Subcutaneous abdominal adipose tissue (tissue), 5 donors: Measurements from ENCODE around the gene APPL2.
A peak's percentile ranks its signal among the peaks of the same experiment; 100 is the strongest.
"Not testable (repeated sequence)": the region's sequence is repeated elsewhere in the genome, so short reads cannot be mapped to it uniquely, and the experiment has no call there.

Experiments
- H3K27ac ChIP-seq: one replicate; pipeline ENCODE4 v1.7.0; 2013; ENCODE audit warnings: low read depth, mild to moderate bottlenecking, inconsistent platforms, low read length, moderate library complexity
- H3K27me3 ChIP-seq, 5 donors: one replicate each; pipeline ENCODE4 v1.7.0; 2013; ENCODE audit warnings: low read length in 5 of 5, inconsistent platforms in 1 of 5; ENCODE audit not compliant: control insufficient read depth in 5 of 5, insufficient read depth in 4 of 5
- H3K36me3 ChIP-seq, 5 donors: one replicate each; pipeline ENCODE4 v1.7.0; 2013; ENCODE audit warnings: low read length in 5 of 5; ENCODE audit not compliant: control insufficient read depth in 5 of 5, insufficient read depth in 5 of 5
- H3K4me1 ChIP-seq, 5 donors: one replicate each; pipeline ENCODE4 v1.7.0; 2013; ENCODE audit warnings: low read length in 5 of 5, mild to moderate bottlenecking in 3 of 5, moderate library complexity in 1 of 5; ENCODE audit not compliant: control insufficient read depth in 5 of 5, insufficient read depth in 5 of 5
- H3K4me3 ChIP-seq, 5 donors: one replicate each; pipeline ENCODE4 v1.7.0; 2013; ENCODE audit warnings: low read length in 5 of 5, low read depth in 1 of 5
- H3K9ac ChIP-seq, 5 donors: one replicate each; pipeline ENCODE4 v1.7.0; 2013; ENCODE audit warnings: low read length in 5 of 5, mild to moderate bottlenecking in 4 of 5, moderate library complexity in 3 of 5
- H3K9me3 ChIP-seq, 5 donors: one replicate each; pipeline ENCODE4 v1.7.0; 2013; ENCODE audit warnings: low read length in 5 of 5; ENCODE audit not compliant: control insufficient read depth in 5 of 5
- donor health status: healthy.
- donor health status: healthy.
- donor health status: healthy.
- donor health status: healthy.
- donor health status: healthy.

Gene APPL2

GRCh38 chr12:105256921-105257320 lies 20.9 kb upstream of the APPL2 start:
- peak overlapping the region; percentile 21 for H3K27ac ChIP-seq
- no peak overlapping the region for H3K4me3 ChIP-seq
- no peaks in the 10 kb centered on the region for H3K4me1 ChIP-seq
- H3K9ac ChIP-seq = no peak overlapping the region
- H3K9me3 ChIP-seq = peaks cover 0 to 3% (median 0%) of the 10 kb centered on the region in 5 donors
- peaks cover 0 to 4% (median 0%) of the 10 kb centered on the region in 5 donors for H3K27me3 ChIP-seq
- no peaks in the 10 kb centered on the region for H3K36me3 ChIP-seq

- not testable (repeated sequence) for H3K27me3 ChIP-seq, H3K36me3 ChIP-seq, H3K4me3 ChIP-seq, H3K9ac ChIP-seq, H3K9me3 ChIP-seq, H3K4me1 ChIP-seq
- peak overlapping the region; percentile 21 for H3K27ac ChIP-seq
These were observed 20.5 kb upstream of the APPL2 start for GRCh38 chr12:105256431-105256830.

- H3K4me1 ChIP-seq = no peaks in the 10 kb centered on the region
- no peak overlapping the region for H3K4me3 ChIP-seq
- peaks cover 0 to 4% (median 0%) of the 10 kb centered on the region in 5 donors for H3K27me3 ChIP-seq
- no peak overlapping the region for H3K9ac ChIP-seq
- no peaks in the 10 kb centered on the region for H3K36me3 ChIP-seq
- peaks cover 0 to 3% (median 0%) of the 10 kb centered on the region in 5 donors for H3K9me3 ChIP-seq
- no peak overlapping the region for H3K27ac ChIP-seq
These were observed 20.0 kb upstream of the APPL2 start for GRCh38 chr12:105256011-105256410.

- no peaks in the 10 kb centered on the region for H3K9me3 ChIP-seq
- no peaks in the 10 kb centered on the region for H3K27me3 ChIP-seq
- H3K4me3 ChIP-seq = no peak overlapping the region
- H3K27ac ChIP-seq = peak overlapping the region; percentile 39
- H3K4me1 ChIP-seq = no peaks in the 10 kb centered on the region
- H3K9ac ChIP-seq = no peak overlapping the region
- no peaks in the 10 kb centered on the region for H3K36me3 ChIP-seq
These were observed 18.0 kb upstream of the APPL2 start for GRCh38 chr12:105253866-105254513.

DNA sequence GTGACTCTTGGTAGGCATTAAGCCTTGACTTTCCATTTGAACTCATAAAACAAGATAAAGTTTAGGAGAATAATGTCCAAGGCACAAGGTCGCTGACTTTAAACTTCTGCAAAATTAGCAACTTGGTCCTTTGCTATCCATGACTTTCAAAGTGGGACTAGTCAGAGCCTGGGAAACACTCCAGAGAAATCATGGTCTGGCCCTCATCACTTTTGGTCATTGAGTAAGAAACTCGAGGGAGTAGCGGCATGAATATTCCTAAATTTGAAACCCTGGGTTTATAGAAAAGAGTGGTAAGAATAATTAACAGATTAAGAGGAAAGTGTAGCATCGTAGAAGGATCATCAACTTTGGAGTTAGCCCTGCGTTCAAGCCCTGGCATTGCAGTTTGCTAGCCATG lies 16.9 kb upstream of the APPL2 start:
- H3K9me3 ChIP-seq = no peaks in the 10 kb centered on the region
- H3K27ac ChIP-seq = no peak overlapping the region
- no peak overlapping the region for H3K9ac ChIP-seq
- no peaks in the 10 kb centered on the region for H3K4me1 ChIP-seq
- H3K27me3 ChIP-seq = no peaks in the 10 kb centered on the region
- H3K36me3 ChIP-seq = no peaks in the 10 kb centered on the region
- no peak overlapping the region for H3K4me3 ChIP-seq

GRCh38 chr12:105245776-105246427 lies 9.9 kb upstream of the APPL2 start:
- H3K9ac ChIP-seq, H3K27me3 ChIP-seq, H3K9me3 ChIP-seq, H3K36me3 ChIP-seq, H3K4me3 ChIP-seq, H3K4me1 ChIP-seq, H3K27ac ChIP-seq: not testable (repeated sequence)

- Histone ChIP-seq H3K36me3 (no peaks in the 10 kb centered on the region), H3K27ac (no peak overlapping the region), H3K9ac (no peak overlapping the region), H3K4me1 (no peaks in the 10 kb centered on the region), H3K4me3 (no peak overlapping the region), H3K9me3 (no peaks in the 10 kb centered on the region), H3K27me3 (peaks cover 0 to 2% (median 0%) of the 10 kb centered on the region in 5 donors)
These were observed 9.3 kb upstream of the APPL2 start for GRCh38 chr12:105245291-105245690.

DNA sequence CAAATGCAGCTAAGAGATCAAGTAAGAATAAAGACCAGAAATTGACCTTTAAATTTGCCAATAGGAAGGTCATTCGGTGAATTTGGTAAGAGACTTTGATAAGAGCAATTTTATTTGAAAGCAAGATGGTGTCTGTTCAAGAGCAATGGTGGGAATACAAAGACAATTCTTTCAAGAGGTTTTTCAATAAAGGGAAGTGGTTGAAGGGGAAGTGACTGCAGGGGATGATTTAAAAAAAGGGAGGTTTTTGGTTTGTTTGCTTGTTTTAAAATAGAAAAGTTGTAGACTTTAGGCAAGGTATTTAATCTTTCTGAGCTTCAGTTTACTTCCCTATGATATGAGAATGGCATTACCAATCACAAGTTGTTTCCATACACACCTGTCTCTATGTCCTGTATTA lies 4.3 kb upstream of the APPL2 start:
- H3K36me3 ChIP-seq = no peaks in the 10 kb centered on the region
- H3K4me3 ChIP-seq = no peak overlapping the region
- peaks cover 0 to 8% (median 5%) of the 10 kb centered on the region in 5 donors for H3K4me1 ChIP-seq
- no peak overlapping the region for H3K9ac ChIP-seq
- peaks cover 0 to 2% (median 0%) of the 10 kb centered on the region in 5 donors for H3K27me3 ChIP-seq
- H3K27ac ChIP-seq = no peak overlapping the region
- no peaks in the 10 kb centered on the region for H3K9me3 ChIP-seq

- no peaks in the 10 kb centered on the region for H3K36me3 ChIP-seq
- peaks cover 0 to 17% (median 15%) of the 10 kb centered on the region in 5 donors for H3K4me1 ChIP-seq
- no peak overlapping the region for H3K27ac ChIP-seq
- H3K9me3 ChIP-seq = no peaks in the 10 kb centered on the region
- peaks cover 0 to 2% (median 0%) of the 10 kb centered on the region in 5 donors for H3K27me3 ChIP-seq
- H3K9ac ChIP-seq = no peak overlapping the region
- H3K4me3 ChIP-seq = no peak overlapping the region
These were observed 3.3 kb upstream of the APPL2 start for GRCh38 chr12:105239304-105239703.

- Histone ChIP-seq H3K36me3 (no peaks in the 10 kb centered on the region), H3K9me3 (no peaks in the 10 kb centered on the region), H3K27ac (no peak overlapping the region), H3K4me3 (no peak overlapping the region), H3K27me3 (peaks cover 0 to 2% (median 0%) of the 10 kb centered on the region in 5 donors), H3K9ac (no peak overlapping the region), H3K4me1 (peaks cover 0 to 34% (median 31%) of the 10 kb centered on the region in 5 donors)
These were observed 1.7 kb upstream of the APPL2 start for GRCh38 chr12:105237666-105238065.
